ENCODE results near the gene EARS2. TPM values are rescaled to one million over a fixed set of nuclear protein-coding genes. Genes with fewer than 3 reads are reported as not detected.
A peak's percentile ranks its signal among the peaks of the same experiment; 100 is the strongest.

The EARS2 gene
- total and polyA plus RNA-seq, 2 of the 4 experiments (the other 2 are of a cell fraction): 28.1 to 37.8 TPM

GRCh38 chr16:23595951-23596720 is 39.0 kb upstream of the EARS2 start, which contains the start of gene NDUFAB1:
Gene NDUFAB1, minus strand, starts transcription at chr16:23596316. Its CDS starts 26 bp downstream, at chr16:23596290.
- Histone ChIP-seq H3K23ac (ENCODE audit: low read depth, low read length) (peak within 1 kb of the TSS; percentile 86; the same call in 1 of the 2 replicates), H3K27ac (ENCODE audit: insufficient read depth, low read length) (peak within 1 kb of the TSS; percentile 92), H4K8ac (ENCODE audit: low read depth in 2 of 2, low read length in 2 of 2) (peak within 1 kb of the TSS; percentile 90 to 98), H2AFZ (replicated peaks; ENCODE audit: low read length, poor library complexity) (peak within 1 kb of the TSS; percentile 94), H2BK5ac (ENCODE audit: low read depth, low read length, poor library complexity, severe bottlenecking) (peak within 1 kb of the TSS; percentile 68), H3K9ac (ENCODE audit: low read depth, low read length) (peak within 1 kb of the TSS; percentile 99), H2AK5ac (ENCODE audit: low read depth, low read length) (peak within 1 kb of the TSS; percentile 82; the same call in 1 of the 2 replicates), H2BK120ac (ENCODE audit: low read depth, low read length) (peak within 1 kb of the TSS; percentile 78; the same call in 1 of the 2 replicates), H3K14ac (replicated peaks; ENCODE audit: low read depth, low read length) (peak within 1 kb of the TSS; percentile 93), H4K91ac (ENCODE audit: insufficient read depth, low read depth, low read length) (peak within 1 kb of the TSS; percentile 48), H4K5ac (ENCODE audit: low read depth, low read length) (peak within 1 kb of the TSS; percentile 77), H3K56ac (ENCODE audit: extremely low read depth, insufficient read depth, low read length) (peak within 1 kb of the TSS; percentile 58), H3K4me2 (ENCODE audit: low read depth, low read length) (peak within 1 kb of the TSS; percentile 98), H3K4me3 (ENCODE audit: insufficient read depth, low read depth, low read length) (peak within 1 kb of the TSS; percentile 100), H3K27me3 (ENCODE audit: control insufficient read depth, insufficient read depth, low read length) (no peaks in the 10 kb centered on the region), H3K9me3 (ENCODE audit: control insufficient read depth, insufficient read depth, low read length) (no peaks in the 10 kb centered on the region), H3K18ac (ENCODE audit: low read depth, low read length) (no peak within 1 kb of the TSS), H2BK15ac (ENCODE audit: low read depth, low read length) (no peak within 1 kb of the TSS; the same call in 2 of the 3 replicates), H3K79me1 (ENCODE audit: low read depth in 1 of 2, low read length in 2 of 2) (peaks cover 5 to 32% of the 10 kb centered on the region in 2 experiments; a peak in 3 of 4 replicates), H3K4ac (ENCODE audit: low read depth, low read length) (peak within 1 kb of the TSS; percentile 88), H3K4me1 (ENCODE audit: control insufficient read depth, insufficient read depth, low read length) (peaks cover 3% of the 10 kb centered on the region; the same call in 1 of the 2 replicates), H3K9me1 (ENCODE audit: insufficient read depth, low read length) (peaks cover 8% of the 10 kb centered on the region), H3K36me3 (ENCODE audit: control insufficient read depth, insufficient read depth, low read length) (peaks cover 19% of the 10 kb centered on the region), H2AK9ac (replicated peaks; ENCODE audit: low read depth, low read length, poor library complexity) (peak within 1 kb of the TSS; percentile 95), H2BK20ac (ENCODE audit: low read depth, low read length) (no peak within 1 kb of the TSS), H4K20me1 (ENCODE audit: insufficient read depth, low read length) (peaks cover 28% of the 10 kb centered on the region)
- in situ Hi-C loops (cut with MboI; ENCODE audit: low sequenced_read_pairs): no loop called here
- CTCF ChIA-PET: interaction anchor here (0.8 kb wide), 1 partner anchor 13 kb away, joined by 3 read pairs; no protein-coding TSS in a partner anchor
- ATAC-seq (ENCODE audit: low read depth) (peak; percentile 100), DNase-seq (peak; percentile 83)
- 0% methylated on average over 21 of the region's 67 CpGs; no CpG with 5 or more reads in 1 of the 2 experiments for WGBS, 2 experiments (ENCODE audit: extremely low coverage in 2 of 2, insufficient read length in 1 of 2)
- dilution Hi-C loops (cut with HindIII; ENCODE audit: low sequenced_read_pairs, unreplicated experiment): no loop called here
- POLR2A ChIA-PET (ENCODE audit: unreplicated experiment): no interaction called here
- BruUV-seq (replicated peaks): no TSS peak
- intact Hi-C loops (cut with micrococcal nuclease): loop anchor here (2.0 kb wide), 1 partner anchor 45 kb away; the partner anchor contains the start of genes DCTN5 and PALB2
- TF ChIP-seq RFX5 (IDR thresholded peaks at IDR 0.05; ENCODE audit: low read depth, low read length): no peak
- TF ChIP-seq ELK1 (IDR thresholded peaks at IDR 0.05; ENCODE audit: borderline replicate concordance, low read depth, low read length): no peak
- no peak for TF ChIP-seq RCOR1 (IDR thresholded peaks at IDR 0.05; ENCODE audit: insufficient replicate concordance, low read length)
- TF ChIP-seq BHLHE40 (IDR thresholded peaks at IDR 0.05; ENCODE audit: low read depth, low read length): peak; percentile 34
- no peak for TF ChIP-seq MAFK (IDR thresholded peaks at IDR 0.05; ENCODE audit: low read depth, low read length)
- TF ChIP-seq POLR2A (IDR thresholded peaks at IDR 0.05; ENCODE audit: low read depth, low read length): peak; percentile 61; the same call in 1 of the 2 replicates
- TF ChIP-seq MAZ (IDR thresholded peaks at IDR 0.05; ENCODE audit: borderline replicate concordance, low read depth, low read length): no peak
- TF ChIP-seq RAD21 (IDR thresholded peaks at IDR 0.05; ENCODE audit: low read length): peak; percentile 52
- peak; percentile 98 for TF ChIP-seq CTCF (conservative IDR thresholded peaks at IDR 0.05; ENCODE audit: low read depth, low read length)
- TF ChIP-seq FOS (IDR thresholded peaks at IDR 0.05; ENCODE audit: low read depth, low read length): no peak
- TF ChIP-seq SMC3 (IDR thresholded peaks at IDR 0.05; ENCODE audit: low read depth, low read length): peak; percentile 39
- TF ChIP-seq CHD1 (IDR thresholded peaks at IDR 0.05; ENCODE audit: low read depth, low read length): no peak
- TF ChIP-seq MXI1 (IDR thresholded peaks at IDR 0.05; ENCODE audit: borderline replicate concordance, low read depth, low read length): peak; percentile 82; the same call in 1 of the 2 replicates
